ENCODE data around the gene NTF3. TPM values are rescaled to one million over a fixed set of nuclear protein-coding genes. Genes with fewer than 3 reads are reported as not detected.
A peak's percentile ranks its signal among the peaks of the same experiment; 100 is the strongest.

The NTF3 gene
- total RNA-seq: 0.33 TPM in 1 of 2 replicates, not detected in the other
- long read RNA-seq, partial matches to known transcripts: 0 of 2 reads
- long read RNA-seq, other reads (novel, unspliced or antisense): 0 of 2 reads

GRCh38 chr12:5432011-5432400, at the start of gene NTF3:
NTF3 (plus strand) TSS chr12:5432108; CDS start chr12:5432325, 217 bp downstream.
- H3K27ac Mint-ChIP-seq (ENCODE audit: unreplicated experiment): no peak within 1 kb of the TSS
- peaks cover 38% of the 10 kb centered on the region for H3K4me1 Mint-ChIP-seq
- peak within 1 kb of the TSS; percentile 82 for H3K4me3 Mint-ChIP-seq
- TF ChIP-seq, protein P1, sequence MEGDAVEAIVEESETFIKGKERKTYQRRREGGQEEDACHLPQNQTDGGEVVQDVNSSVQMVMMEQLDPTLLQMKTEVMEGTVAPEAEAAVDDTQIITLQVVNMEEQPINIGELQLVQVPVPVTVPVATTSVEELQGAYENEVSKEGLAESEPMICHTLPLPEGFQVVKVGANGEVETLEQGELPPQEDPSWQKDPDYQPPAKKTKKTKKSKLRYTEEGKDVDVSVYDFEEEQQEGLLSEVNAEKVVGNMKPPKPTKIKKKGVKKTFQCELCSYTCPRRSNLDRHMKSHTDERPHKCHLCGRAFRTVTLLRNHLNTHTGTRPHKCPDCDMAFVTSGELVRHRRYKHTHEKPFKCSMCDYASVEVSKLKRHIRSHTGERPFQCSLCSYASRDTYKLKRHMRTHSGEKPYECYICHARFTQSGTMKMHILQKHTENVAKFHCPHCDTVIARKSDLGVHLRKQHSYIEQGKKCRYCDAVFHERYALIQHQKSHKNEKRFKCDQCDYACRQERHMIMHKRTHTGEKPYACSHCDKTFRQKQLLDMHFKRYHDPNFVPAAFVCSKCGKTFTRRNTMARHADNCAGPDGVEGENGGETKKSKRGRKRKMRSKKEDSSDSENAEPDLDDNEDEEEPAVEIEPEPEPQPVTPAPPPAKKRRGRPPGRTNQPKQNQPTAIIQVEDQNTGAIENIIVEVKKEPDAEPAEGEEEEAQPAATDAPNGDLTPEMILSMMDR (conservative IDR thresholded peaks at IDR 0.05): no peak
- peaks cover 59% of the 10 kb centered on the region for H3K27me3 Mint-ChIP-seq (ENCODE audit: low read depth)
- peak; percentile 26 for DNase-seq (ENCODE audit: low read depth, low spot score)
- no peaks in the 10 kb centered on the region for H3K9me3 Mint-ChIP-seq
- H3K36me3 Mint-ChIP-seq (ENCODE audit: low read depth): no peaks in the 10 kb centered on the region

DNA sequence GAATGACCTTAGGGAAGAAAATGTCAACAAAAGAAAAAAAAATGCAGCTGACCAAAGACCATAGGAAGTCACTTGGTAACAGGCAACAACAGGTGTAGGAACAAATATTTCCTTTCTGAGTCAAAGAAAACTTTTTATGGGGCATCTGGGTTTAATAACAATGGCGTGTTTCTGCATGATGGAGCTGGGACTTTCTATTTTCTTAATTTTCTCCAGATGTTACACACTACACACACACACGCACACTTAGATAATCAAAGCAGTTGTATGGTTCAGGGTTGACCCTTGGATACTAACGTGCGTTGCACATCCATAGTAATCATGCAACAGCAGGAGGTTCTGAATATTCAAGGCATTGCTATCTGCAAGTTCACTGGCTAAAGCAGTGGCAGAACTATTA, 47.9 kb upstream of the NTF3 start:
- DNase-seq (ENCODE audit: low read depth, low spot score): no peak
- Mint-ChIP-seq H3K4me3 (no peak overlapping the region), H3K4me1 (no peaks in the 10 kb centered on the region), H3K36me3 (ENCODE audit: low read depth) (no peaks in the 10 kb centered on the region), H3K9me3 (no peaks in the 10 kb centered on the region), H3K27me3 (ENCODE audit: low read depth) (no peaks in the 10 kb centered on the region), H3K27ac (ENCODE audit: unreplicated experiment) (no peak overlapping the region)
- TF ChIP-seq, protein P1 (conservative IDR thresholded peaks at IDR 0.05): no peak

- DNase-seq (ENCODE audit: low read depth, low spot score): no peak
- TF ChIP-seq, protein P1 (conservative IDR thresholded peaks at IDR 0.05): no peak
- Mint-ChIP-seq H3K36me3 (ENCODE audit: low read depth) (no peaks in the 10 kb centered on the region), H3K4me1 (no peaks in the 10 kb centered on the region), H3K4me3 (no peak overlapping the region), H3K27me3 (ENCODE audit: low read depth) (no peaks in the 10 kb centered on the region), H3K27ac (ENCODE audit: unreplicated experiment) (no peak overlapping the region), H3K9me3 (peaks cover 4% of the 10 kb centered on the region)
Observed at GRCh38 chr12:5388581-5389535, 43.0 kb upstream of the NTF3 start.

GRCh38 chr12:5390174-5390799, 41.6 kb upstream of the NTF3 start:
- Mint-ChIP-seq H3K36me3 (ENCODE audit: low read depth) (no peaks in the 10 kb centered on the region), H3K4me1 (no peaks in the 10 kb centered on the region), H3K4me3 (no peak overlapping the region), H3K27me3 (ENCODE audit: low read depth) (no peaks in the 10 kb centered on the region), H3K27ac (ENCODE audit: unreplicated experiment) (no peak overlapping the region), H3K9me3 (peaks cover 4% of the 10 kb centered on the region)
- TF ChIP-seq, protein P1 (conservative IDR thresholded peaks at IDR 0.05): no peak
- DNase-seq (ENCODE audit: low read depth, low spot score): no peak

DNA sequence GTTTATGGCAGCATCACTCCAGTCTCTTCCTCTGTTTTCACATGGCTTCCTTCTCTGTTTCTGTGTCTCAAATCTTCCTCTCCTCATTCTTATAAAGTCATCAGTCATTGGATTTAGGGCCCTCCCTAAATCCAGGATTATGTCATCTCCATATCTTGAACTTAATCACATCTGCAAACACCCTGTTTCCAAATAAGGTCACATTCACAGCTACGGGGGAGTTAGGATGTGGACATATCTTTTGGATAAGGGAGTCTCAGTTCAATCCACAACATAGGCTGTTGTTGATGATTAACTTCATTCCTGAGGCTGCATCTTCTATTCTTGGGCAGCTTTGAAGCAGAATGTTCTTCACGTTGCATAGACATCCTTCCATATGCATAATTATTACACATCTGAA, 40.3 kb upstream of the NTF3 start:
- Mint-ChIP-seq H3K9me3 (peaks cover 4% of the 10 kb centered on the region), H3K4me1 (no peaks in the 10 kb centered on the region), H3K36me3 (ENCODE audit: low read depth) (no peaks in the 10 kb centered on the region), H3K27me3 (ENCODE audit: low read depth) (no peaks in the 10 kb centered on the region), H3K4me3 (no peak overlapping the region), H3K27ac (ENCODE audit: unreplicated experiment) (no peak overlapping the region)
- no peak for DNase-seq (ENCODE audit: low read depth, low spot score)
- TF ChIP-seq, protein P1 (conservative IDR thresholded peaks at IDR 0.05): no peak
